Measurements from ENCODE around the gene MAML3. TPM values are rescaled to one million over a fixed set of nuclear protein-coding genes. Genes with fewer than 3 reads are reported as not detected.

Gene MAML3
- total RNA-seq, 2 donors from 2014 or later, result 29.2 to 32.2 TPM

DNA sequence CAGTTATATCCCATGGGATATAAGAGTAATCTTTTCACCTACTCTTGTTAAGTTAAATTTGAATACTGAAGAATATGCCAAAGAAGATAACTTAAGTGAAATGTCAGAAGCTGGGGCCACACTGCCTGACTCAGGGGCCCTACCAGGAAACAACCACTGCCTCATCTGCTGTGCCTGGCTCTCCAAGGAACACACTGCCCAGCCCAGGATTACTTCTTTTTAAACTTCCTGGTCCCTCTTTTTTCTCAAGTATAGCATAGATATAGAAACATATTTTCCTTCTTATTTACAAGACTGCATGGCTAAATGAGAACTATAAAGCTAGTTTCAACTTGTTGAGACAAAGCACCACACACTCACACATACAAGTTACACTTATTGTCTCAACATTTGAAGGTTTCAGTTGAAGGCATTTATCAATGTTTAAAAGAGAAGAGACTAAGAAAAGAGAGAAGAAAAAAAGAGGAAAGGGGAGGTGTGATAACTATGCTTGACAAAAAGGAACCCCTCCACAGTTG lies 45.2 kb downstream of the MAML3 start:
- no peaks in the 10 kb centered on the region for H3K4me1 ChIP-seq (ENCODE audit: control insufficient read depth, insufficient read depth, low read length)
- H3K4me1 Mint-ChIP-seq, result peaks cover 31% of the 10 kb centered on the region
- no peaks in the 10 kb centered on the region for H3K9me3 ChIP-seq (ENCODE audit: control insufficient read depth, low read length)
- H3K36me3 ChIP-seq (ENCODE audit: control insufficient read depth, insufficient read depth, low read length), result peaks cover 15% of the 10 kb centered on the region
- H3K36me3 Mint-ChIP-seq (ENCODE audit: low read depth), result no peaks in the 10 kb centered on the region
- no peak overlapping the region for H3K4me3 ChIP-seq (ENCODE audit: low read length)
- no peaks in the 10 kb centered on the region for H3K9me3 Mint-ChIP-seq
- H3K9ac ChIP-seq (ENCODE audit: extremely low read depth, low read length, poor library complexity, severe bottlenecking), result no peak overlapping the region
- no peak overlapping the region for H3K4me3 Mint-ChIP-seq
- H3K27me3 Mint-ChIP-seq (ENCODE audit: insufficient read depth), result no peaks in the 10 kb centered on the region
- no peak overlapping the region for H3K27ac Mint-ChIP-seq
- no peak overlapping the region for H3K27ac ChIP-seq (ENCODE audit: low read depth, low read length)
- TF ChIP-seq, protein P1, sequence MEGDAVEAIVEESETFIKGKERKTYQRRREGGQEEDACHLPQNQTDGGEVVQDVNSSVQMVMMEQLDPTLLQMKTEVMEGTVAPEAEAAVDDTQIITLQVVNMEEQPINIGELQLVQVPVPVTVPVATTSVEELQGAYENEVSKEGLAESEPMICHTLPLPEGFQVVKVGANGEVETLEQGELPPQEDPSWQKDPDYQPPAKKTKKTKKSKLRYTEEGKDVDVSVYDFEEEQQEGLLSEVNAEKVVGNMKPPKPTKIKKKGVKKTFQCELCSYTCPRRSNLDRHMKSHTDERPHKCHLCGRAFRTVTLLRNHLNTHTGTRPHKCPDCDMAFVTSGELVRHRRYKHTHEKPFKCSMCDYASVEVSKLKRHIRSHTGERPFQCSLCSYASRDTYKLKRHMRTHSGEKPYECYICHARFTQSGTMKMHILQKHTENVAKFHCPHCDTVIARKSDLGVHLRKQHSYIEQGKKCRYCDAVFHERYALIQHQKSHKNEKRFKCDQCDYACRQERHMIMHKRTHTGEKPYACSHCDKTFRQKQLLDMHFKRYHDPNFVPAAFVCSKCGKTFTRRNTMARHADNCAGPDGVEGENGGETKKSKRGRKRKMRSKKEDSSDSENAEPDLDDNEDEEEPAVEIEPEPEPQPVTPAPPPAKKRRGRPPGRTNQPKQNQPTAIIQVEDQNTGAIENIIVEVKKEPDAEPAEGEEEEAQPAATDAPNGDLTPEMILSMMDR (conservative IDR thresholded peaks at IDR 0.05), result no peak
- H3K27me3 ChIP-seq (ENCODE audit: control insufficient read depth, insufficient read depth, low read length, poor library complexity, severe bottlenecking), result no peaks in the 10 kb centered on the region
- DNase-seq, result no peak

DNA sequence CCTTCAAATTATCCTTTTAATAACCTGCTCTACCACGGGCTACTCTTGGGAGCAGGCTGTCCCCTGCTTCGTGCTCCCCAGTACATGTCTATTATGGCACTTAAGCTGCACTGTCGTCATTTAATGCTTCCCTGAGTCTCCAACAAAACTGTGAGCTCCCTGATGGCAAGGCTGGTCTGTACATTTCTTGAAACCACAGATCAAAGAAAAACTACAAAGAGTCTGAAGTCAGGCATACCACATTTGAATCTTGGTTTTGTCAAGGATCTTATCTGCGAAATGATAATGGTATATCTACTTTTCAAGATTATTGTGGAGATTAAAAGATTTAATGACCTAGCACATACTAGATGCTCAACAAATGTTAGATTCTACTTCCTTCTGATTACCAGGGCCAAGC lies 45.7 kb downstream of the MAML3 start:
- no peak overlapping the region for H3K27ac Mint-ChIP-seq
- H3K36me3 Mint-ChIP-seq (ENCODE audit: low read depth), result peaks cover 2% of the 10 kb centered on the region
- Histone ChIP-seq H3K4me3 (ENCODE audit: low read length) (no peak overlapping the region), H3K9me3 (ENCODE audit: control insufficient read depth, low read length) (no peaks in the 10 kb centered on the region), H3K9ac (ENCODE audit: extremely low read depth, low read length, poor library complexity, severe bottlenecking) (no peak overlapping the region), H3K27ac (ENCODE audit: low read depth, low read length) (no peak overlapping the region), H3K4me1 (ENCODE audit: control insufficient read depth, insufficient read depth, low read length) (no peaks in the 10 kb centered on the region), H3K36me3 (ENCODE audit: control insufficient read depth, insufficient read depth, low read length) (peaks cover 20% of the 10 kb centered on the region), H3K27me3 (ENCODE audit: control insufficient read depth, insufficient read depth, low read length, poor library complexity, severe bottlenecking) (no peaks in the 10 kb centered on the region)
- no peak overlapping the region for H3K4me3 Mint-ChIP-seq
- H3K4me1 Mint-ChIP-seq, result peaks cover 31% of the 10 kb centered on the region
- H3K9me3 Mint-ChIP-seq, result no peaks in the 10 kb centered on the region
- DNase-seq, result no peak
- H3K27me3 Mint-ChIP-seq (ENCODE audit: insufficient read depth), result no peaks in the 10 kb centered on the region
- WGBS, 2 experiments (ENCODE audit: insufficient coverage in 1 of 2, insufficient read length in 1 of 2), result 63 to 69% methylated on average over 4 of the region's 4 CpGs
- TF ChIP-seq, protein P1 (conservative IDR thresholded peaks at IDR 0.05), result no peak

DNA sequence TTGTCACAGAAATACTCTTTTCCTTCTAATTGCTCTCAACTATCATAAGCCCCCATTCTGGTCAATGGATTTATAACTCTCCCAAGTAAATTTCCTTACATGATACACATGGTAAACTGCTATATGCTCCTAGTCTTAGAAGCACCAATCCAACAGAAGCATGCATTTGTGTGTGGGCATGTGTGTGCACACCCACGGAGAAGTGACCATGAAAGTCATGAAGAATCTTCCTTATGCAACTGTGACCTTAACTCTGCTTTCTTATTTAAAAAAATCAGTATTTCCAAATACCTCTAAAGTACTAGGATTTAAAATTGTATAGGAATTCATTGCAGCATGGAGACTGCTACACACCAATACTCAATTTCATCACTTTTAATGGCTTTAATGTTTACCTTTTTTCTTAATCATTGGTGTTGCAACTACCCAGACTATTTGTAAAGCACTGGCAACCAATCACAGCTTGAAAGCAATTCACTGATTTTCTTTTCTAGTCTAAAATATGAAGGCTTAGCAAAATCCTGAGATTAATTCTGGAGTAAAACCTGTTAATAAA lies 47.6 kb downstream of the MAML3 start:
- Histone ChIP-seq H3K4me1 (ENCODE audit: control insufficient read depth, insufficient read depth, low read length) (no peaks in the 10 kb centered on the region), H3K36me3 (ENCODE audit: control insufficient read depth, insufficient read depth, low read length) (peaks cover 14% of the 10 kb centered on the region), H3K4me3 (ENCODE audit: low read length) (no peak overlapping the region), H3K9ac (ENCODE audit: extremely low read depth, low read length, poor library complexity, severe bottlenecking) (no peak overlapping the region), H3K9me3 (ENCODE audit: control insufficient read depth, low read length) (no peaks in the 10 kb centered on the region), H3K27ac (ENCODE audit: low read depth, low read length) (no peak overlapping the region), H3K27me3 (ENCODE audit: control insufficient read depth, insufficient read depth, low read length, poor library complexity, severe bottlenecking) (no peaks in the 10 kb centered on the region)
- Mint-ChIP-seq H3K9me3 (no peaks in the 10 kb centered on the region), H3K36me3 (ENCODE audit: low read depth) (peaks cover 7% of the 10 kb centered on the region), H3K27ac (no peak overlapping the region), H3K27me3 (ENCODE audit: insufficient read depth) (no peaks in the 10 kb centered on the region), H3K4me3 (no peak overlapping the region), H3K4me1 (peaks cover 31% of the 10 kb centered on the region)
- TF ChIP-seq, protein P1 (conservative IDR thresholded peaks at IDR 0.05), result no peak
- WGBS, 2 experiments (ENCODE audit: insufficient coverage in 1 of 2, insufficient read length in 1 of 2), result 93% methylated on average over 1 of the region's 1 CpG; no CpG with 5 or more reads in 1 of the 2 experiments
- DNase-seq, result no peak
